NCI-H748 treated with DMSO at 0.1 percent for 48 hours (cell line): ENCODE results near the gene KDM4B.

Source experiments
- DNase-seq: peaks from one replicate; lab custom pipeline; 2025; lab: John Stamatoyannopoulos, UW

Gene KDM4B

GRCh38 chr19:5138606-5139582 lies 170.0 kb downstream of the KDM4B start:
- no peak for DNase-seq

DNA sequence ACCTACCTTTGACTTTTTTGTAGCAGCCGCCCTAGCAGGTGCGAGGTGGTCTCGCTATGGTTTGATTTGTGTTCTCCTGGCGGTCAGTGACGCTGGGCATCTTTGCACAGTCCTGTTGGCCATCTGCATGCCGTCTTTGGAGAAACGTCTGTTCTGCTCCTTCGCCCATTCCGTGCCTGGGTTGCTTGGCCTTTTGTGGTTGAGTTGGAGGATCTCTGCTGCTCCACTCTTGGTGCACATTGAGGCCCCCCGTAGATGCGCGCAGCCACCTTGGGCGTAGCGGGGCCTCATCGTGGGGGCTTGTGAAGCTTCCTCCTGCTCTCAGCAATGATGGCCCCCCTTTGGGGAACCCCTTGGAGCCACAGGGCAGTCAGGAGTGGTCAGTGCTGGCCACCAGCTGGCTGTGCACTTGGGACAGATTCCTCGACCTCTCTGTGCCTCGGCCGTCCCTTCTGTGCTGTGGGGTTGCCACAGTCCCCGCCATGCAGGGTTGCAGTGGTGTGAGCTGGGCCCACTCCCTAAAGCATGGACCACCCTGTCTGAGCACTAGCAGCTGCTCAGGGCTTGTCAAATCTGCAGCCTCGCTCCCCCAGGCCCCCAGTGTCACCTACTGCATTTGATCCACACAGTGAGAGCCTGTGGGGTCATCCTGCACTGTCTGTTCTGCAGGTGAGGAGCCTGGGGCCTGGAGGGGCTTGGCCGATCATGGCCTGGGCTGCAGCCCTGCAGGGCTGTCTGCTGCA lies 170.8 kb downstream of the KDM4B start:
- DNase-seq = no peak

DNA sequence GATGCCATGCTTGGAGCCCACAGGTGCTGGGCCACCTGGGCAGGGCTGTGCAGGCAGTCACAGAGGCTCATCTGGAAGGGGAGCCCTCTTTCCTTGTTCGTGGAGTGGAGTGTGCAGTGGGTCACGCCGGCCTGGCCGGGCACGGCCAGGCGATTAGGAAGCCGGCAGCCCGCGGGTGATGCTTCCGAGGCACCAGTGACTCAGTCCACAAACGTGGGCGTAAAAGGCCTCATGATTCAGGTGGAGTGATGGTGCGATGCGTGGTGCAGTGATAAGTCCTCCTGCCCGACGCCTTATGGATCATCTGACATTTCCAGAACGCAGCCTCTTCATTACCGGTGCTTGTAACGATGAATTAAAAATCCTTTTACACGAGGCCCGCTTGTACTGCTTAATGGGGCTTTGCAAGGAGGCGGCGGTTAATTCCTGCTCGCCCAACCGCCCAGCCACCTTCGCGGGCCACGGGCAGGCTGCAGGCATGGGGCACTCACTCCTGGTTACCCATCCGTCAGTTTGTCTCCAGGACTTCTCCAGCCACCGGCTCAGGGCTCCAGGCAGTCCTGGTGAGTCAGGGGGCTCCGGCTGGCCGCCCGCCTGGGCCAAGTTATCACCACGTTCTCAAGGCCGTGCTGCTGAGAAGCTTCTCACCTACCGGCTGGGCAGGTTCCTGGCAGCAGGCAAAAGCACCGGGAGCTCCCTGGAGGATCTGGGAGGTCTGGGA lies 172.4 kb downstream of the KDM4B start:
- DNase-seq = no peak

GRCh38 chr19:5141850-5142724 lies 173.2 kb downstream of the KDM4B start:
- DNase-seq = no peak

DNA sequence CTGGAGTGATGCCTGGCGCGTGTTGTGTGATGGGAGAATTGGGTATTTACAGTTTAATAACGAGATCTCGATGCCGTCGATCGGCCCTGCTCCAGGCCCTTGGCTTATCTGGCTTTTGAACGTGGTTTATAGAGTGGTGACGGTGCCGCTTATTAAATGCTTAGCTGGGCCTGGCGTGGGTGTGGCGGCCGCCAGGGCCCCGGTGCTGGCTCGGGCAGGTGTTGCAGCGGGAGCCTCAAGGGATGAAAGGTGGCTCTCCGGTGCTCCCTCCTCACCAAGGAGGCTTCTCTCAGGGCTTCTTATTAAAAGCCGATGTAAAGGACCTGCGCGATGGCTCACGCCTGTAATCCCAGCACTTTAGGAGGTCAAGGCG lies 173.8 kb downstream of the KDM4B start:
- DNase-seq = no peak

- no peak for DNase-seq
Observed at GRCh38 chr19:5143471-5144411, 174.8 kb downstream of the KDM4B start.

- DNase-seq = no peak
Observed at GRCh38 chr19:5144545-5145179, 175.7 kb downstream of the KDM4B start.

GRCh38 chr19:5145521-5146511 lies 176.9 kb downstream of the KDM4B start:
- DNase-seq = no peak

DNA sequence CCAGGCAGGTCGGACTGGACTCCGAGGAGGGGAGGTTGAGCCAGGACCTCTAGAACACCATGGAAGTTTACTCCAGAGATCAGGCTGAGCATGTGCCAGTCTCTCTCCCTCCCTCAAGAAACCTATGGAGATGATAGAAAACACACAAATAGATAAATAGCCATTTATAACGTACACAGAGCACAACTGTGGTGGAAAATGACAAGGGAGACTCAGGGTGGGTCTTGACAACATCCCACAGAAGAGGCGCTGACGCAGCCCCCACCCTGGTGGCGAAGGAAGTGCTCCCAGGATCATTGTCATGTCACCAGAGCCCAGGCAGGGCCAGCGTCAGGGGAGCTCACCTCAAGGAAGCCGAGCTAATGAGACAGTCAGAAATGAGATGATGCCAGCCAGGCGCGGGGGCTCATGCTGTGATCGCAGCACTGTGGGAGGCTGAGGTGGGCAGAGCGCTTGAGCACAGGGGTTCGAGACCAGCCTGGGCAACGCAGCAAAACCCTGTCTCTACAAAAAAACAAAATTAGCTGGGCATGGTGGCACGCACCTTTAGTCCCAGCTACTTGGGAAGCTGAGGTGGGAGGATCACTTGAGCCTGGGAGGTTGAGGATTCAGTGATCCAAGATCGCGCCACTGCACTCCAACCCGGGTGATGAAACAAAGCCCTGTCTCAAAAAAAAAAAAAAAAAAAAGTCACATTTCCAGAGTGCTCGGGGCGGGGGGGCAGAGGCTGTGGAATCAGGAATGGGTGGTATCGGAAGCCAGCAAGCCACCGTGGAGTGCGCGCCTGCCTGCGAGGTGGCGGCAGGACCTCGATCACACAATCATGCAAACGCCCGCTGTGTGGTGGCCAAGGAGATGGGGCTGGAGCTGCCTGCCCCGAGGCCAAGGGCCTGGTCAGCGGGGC lies 178.4 kb downstream of the KDM4B start:
- no peak for DNase-seq

DNA sequence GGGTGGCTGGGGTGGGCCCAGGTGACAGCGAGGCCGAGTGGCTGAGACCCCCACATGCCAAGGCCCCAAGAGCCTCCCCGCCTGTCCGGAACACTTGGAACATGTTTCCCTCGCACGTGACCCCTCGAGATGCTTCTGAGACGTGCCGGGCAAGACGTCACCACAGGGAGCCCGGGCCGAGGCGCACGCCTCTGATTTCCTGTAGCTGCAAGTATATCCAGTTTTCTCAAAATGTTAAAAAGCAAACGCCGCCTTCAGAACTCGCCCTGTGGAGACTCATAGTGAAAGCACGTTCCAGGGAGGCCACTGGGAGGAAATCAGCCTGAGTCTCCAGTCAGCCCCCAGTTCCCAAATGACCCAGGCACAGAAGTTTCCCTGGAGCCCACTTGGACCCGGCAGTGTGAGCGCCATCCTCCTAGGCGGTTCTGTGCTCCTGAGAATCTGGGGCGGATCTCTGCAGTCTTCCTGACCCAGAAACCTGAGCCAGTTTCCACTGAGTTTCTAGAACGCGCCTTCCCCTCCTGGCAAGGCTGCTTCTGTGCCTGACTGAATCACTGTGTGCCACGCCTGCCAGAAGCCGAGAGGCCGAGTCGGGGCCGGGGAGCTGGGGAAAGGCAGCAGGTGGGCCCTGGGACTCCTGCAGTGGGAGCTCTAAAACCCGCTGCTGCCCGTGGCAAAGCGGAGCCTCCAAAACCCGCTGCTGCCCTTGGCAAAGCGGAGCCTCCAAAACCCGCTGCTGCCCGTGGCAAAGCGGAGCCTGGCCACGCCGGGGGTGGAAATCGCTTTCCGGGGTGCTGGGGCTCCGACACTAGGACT lies 179.3 kb downstream of the KDM4B start:
- no peak for DNase-seq

DNA sequence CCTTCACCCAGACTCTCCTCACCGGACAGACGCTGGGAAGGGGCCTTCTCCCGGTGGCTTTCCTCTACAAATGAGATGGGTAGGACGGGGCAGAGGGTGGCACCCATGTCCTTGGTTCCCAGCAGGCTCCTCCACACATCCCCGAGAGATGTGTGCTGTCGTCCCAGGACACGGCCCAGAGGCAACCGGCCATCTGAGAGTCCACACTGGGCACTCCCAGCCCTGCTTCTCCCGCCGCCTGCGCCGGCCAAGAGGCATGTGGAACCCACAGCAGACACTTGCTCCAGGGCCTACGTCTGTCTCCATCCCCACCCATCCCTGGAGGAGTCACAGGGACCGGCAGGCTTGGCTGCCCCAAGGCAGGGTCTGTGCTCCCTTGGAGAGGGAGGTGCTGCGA lies 179.9 kb downstream of the KDM4B start:
- no peak for DNase-seq

DNA sequence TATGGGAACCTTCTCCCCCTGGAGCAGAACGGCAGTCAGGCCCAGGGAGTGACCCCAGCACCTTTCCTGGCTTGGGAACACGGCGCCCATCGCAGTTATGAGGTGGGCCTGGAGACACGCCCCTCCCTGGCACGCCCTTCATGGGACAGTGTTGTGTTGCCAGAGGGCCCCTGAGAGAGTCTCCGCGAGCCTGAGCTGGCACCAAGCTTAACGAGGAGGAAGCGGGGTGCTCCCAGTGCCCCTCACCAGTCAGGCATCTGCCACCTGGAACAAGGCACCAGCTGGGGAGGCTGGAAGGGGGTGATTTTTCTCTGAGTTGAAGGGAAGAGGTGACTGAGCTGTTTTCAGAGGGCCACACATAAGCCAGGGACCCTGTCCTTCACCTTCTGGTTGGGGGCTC lies 180.6 kb downstream of the KDM4B start:
- no peak for DNase-seq

GRCh38 chr19:5149932-5150901 lies 181.3 kb downstream of the KDM4B start:
- no peak for DNase-seq

GRCh38 chr19:5150902-5151741 lies 182.2 kb downstream of the KDM4B start:
- DNase-seq = no peak
